Measurements from ENCODE around the gene CAPN15. TPM values are rescaled to one million over a fixed set of nuclear protein-coding genes. Genes with fewer than 3 reads are reported as not detected.

Gene CAPN15
- total and polyA plus RNA-seq, 9 of the 15 experiments (the other 6 are each of a cell fraction or from before 2014, with no cell fraction given): 0.62 to 111 (median 14.2) TPM

DNA sequence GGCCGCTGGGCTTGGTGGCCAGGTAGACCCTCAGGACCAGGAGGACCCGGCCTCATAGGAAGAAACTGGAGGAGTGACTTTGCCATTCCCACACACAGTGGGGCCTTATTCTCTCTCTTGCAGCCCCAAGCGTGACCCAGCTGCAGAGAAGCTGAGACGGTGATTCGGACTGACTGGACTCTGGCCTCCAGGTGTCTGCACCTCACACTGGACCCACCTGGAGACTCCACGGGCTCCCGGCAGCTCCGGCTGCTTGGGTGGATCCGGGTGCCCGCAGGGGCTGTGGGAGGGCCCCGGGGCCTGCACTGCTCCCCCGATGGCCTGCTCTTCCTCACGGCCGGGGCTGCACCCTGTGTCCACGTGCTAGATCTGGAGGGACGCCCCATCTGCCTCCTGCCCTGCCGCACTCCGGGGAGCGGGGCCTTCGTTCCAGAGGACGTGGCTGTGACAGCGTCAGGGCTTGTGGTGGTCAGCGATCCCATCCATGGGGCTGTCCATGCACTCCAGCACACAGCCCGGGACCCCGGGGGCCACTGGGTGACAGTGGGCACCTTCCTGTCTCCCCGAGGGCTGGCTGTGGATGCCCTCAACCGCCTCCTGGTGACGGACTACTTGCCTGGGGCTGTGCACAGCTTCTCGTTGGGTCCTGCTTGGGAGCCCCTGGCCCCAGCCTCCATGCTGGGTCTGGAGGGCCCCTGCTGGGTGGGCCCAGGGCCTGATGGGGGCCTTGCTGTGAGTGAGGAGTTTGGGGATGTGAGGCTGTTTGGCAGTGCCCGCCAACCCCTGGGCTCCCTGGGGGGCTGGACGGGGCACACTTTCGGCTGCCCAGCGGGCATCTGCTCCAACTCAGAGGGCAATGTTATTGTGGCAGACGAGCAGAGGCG, 40.1 kb downstream of the CAPN15 start:
- BruUV-seq (replicated peaks): TSS peak; percentile 25
- 63% methylated on average over 24 of the region's 35 CpGs for WGBS (ENCODE audit: insufficient coverage, low coverage, missing lambda C conversion rate)
- no peak for TF ChIP-seq SRSF3 (IDR thresholded peaks at IDR 0.05; ENCODE audit: insufficient read depth, low read length)
- TF ChIP-seq ZNF232 (CRISPR knock-in tag; IDR thresholded peaks at IDR 0.05): no peak
- TF ChIP-seq CCNT2 (IDR thresholded peaks at IDR 0.05; ENCODE audit: borderline replicate concordance, extremely low read depth, insufficient read length, low read depth, low read length): no peak
- TF ChIP-seq FOXA1 (IDR thresholded peaks at IDR 0.05; ENCODE audit: borderline replicate concordance): no peak
- TF ChIP-seq ZNF197 (CRISPR knock-in tag; IDR thresholded peaks at IDR 0.05; ENCODE audit: low read depth): 0 out of 2 replicates have a peak, but pooled peaks have one; percentile 26
- TF ChIP-seq ZNF644 (tag; IDR thresholded peaks at IDR 0.05; ENCODE audit: low read depth): peak; percentile 18; the same call in 1 of the 2 replicates
- TF ChIP-seq SMARCA5 (IDR thresholded peaks at IDR 0.05): no peak
- no peak for TF ChIP-seq SP1 (CRISPR knock-in tag; IDR thresholded peaks at IDR 0.05)
- TF ChIP-seq NFXL1 (CRISPR knock-in tag; IDR thresholded peaks at IDR 0.05): no peak
- no peak for TF ChIP-seq PHF20 (IDR thresholded peaks at IDR 0.05; ENCODE audit: partially characterized antibody)
- TF ChIP-seq, protein P1, sequence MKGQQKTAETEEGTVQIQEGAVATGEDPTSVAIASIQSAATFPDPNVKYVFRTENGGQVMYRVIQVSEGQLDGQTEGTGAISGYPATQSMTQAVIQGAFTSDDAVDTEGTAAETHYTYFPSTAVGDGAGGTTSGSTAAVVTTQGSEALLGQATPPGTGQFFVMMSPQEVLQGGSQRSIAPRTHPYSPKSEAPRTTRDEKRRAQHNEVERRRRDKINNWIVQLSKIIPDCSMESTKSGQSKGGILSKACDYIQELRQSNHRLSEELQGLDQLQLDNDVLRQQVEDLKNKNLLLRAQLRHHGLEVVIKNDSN (CRISPR knock-in tag; IDR thresholded peaks at IDR 0.05): no peak
- TF ChIP-seq ZFX (CRISPR knock-in tag; IDR thresholded peaks at IDR 0.05): peak; percentile 82
- no peak for TF ChIP-seq MEIS2 (IDR thresholded peaks at IDR 0.05; ENCODE audit: partially characterized antibody)
- TF ChIP-seq SPI1 (IDR thresholded peaks at IDR 0.05; ENCODE audit: borderline replicate concordance, low read depth, low read length): no peak
- TF ChIP-seq CBX1 (IDR thresholded peaks at IDR 0.05; ENCODE audit: low read depth): no peak
- TF ChIP-seq NBN (IDR thresholded peaks at IDR 0.05; ENCODE audit: low read depth): no peak
- TF ChIP-seq, protein P2, sequence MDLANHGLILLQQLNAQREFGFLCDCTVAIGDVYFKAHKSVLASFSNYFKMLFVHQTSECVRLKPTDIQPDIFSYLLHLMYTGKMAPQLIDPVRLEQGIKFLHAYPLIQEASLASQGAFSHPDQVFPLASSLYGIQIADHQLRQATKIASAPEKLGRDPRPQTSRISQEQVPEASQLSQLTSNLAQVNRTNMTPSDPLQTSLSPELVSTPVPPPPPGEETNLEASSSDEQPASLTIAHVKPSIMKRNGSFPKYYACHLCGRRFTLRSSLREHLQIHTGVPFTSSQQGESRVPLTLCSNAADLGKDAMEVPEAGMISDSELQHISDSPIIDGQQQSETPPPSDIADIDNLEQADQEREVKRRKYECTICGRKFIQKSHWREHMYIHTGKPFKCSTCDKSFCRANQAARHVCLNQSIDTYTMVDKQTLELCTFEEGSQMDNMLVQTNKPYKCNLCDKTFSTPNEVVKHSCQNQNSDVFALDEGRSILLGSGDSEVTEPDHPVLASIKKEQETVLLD (IDR thresholded peaks at IDR 0.05): no peak
- no peak for TF ChIP-seq SOX6 (IDR thresholded peaks at IDR 0.05)
- TF ChIP-seq CHD4 (IDR thresholded peaks at IDR 0.05; ENCODE audit: insufficient read depth, insufficient replicate concordance, low read depth, low read length, poor library complexity, severe bottlenecking): no peak
- TF ChIP-seq PRMT5 (CRISPR knock-in tag; IDR thresholded peaks at IDR 0.05): no peak

More for the DNA sequence above, 40.1 kb downstream of the CAPN15 start:
- no peak for FAIRE-seq
- no peaks in the 10 kb centered on the region; a peak in 1 of 5 replicates for H3K27me3 ChIP-seq (ENCODE audit: control insufficient read depth in 2 of 2, insufficient read depth in 2 of 2, low read length in 2 of 2)
- in situ Hi-C loops (cut with MboI) (no loop called here), intact Hi-C loops (cut with micrococcal nuclease) (loop anchor here (5.0 kb wide), 1 partner anchor 40 kb away; the partner anchor contains the start of gene CAPN15)
- H3K79me2 ChIP-seq (ENCODE audit: control insufficient read depth, insufficient read depth, low read length): peaks cover 46% of the 10 kb centered on the region
- DNase-seq (ENCODE audit: extremely low read depth in 1 of 4, low spot score in 3 of 4): no peak
- H3K9me1 ChIP-seq (ENCODE audit: control insufficient read depth, insufficient read depth, low read length): no peaks in the 10 kb centered on the region
- ATAC-seq: no peak; the same call in 2 of the 3 replicates
- H3K4me2 ChIP-seq (ENCODE audit: insufficient read depth, low read length): peak overlapping the region; percentile 78
- H3K9ac ChIP-seq (ENCODE audit: insufficient read depth in 1 of 2, low read depth in 2 of 2, low read length in 2 of 2): peak overlapping the region; percentile 74 to 88
- H4K20me1 ChIP-seq (replicated peaks; ENCODE audit: control insufficient read depth, insufficient read depth, low read length): no peaks in the 10 kb centered on the region; the same call in 1 of the 2 replicates
- no peaks in the 10 kb centered on the region for H3K9me3 ChIP-seq (replicated peaks; ENCODE audit: control insufficient read depth, insufficient read depth, low read depth, low read length)
- H3K36me3 ChIP-seq (ENCODE audit: control insufficient read depth, insufficient read depth, low read length): no peaks in the 10 kb centered on the region
- ChIA-PET CTCF (ENCODE audit: low intra/inter-chr PET ratio) (no interaction called here), POLR2A (interaction anchor here (0.5 to 1.3 kb wide), 12 partner anchors 8 to 908 kb away, joined by 3 to 7 read pairs (median 3); partner anchors contain the start of gene METTL26)
- peak overlapping the region; percentile 81 for H3K27ac ChIP-seq (ENCODE audit: extremely low read depth, low read depth, low read length)
- H3K4me3 ChIP-seq: peak overlapping the region; percentile 33
- H2AFZ ChIP-seq (ENCODE audit: low read depth, low read length): peak overlapping the region; percentile 81
- peaks cover 40 to 89% of the 10 kb centered on the region in 2 experiments for H3K4me1 ChIP-seq (replicated peaks in 1 of 2; ENCODE audit: control insufficient read depth in 2 of 2, insufficient read depth in 2 of 2, low read length in 2 of 2)

All from K562 (cell line).